ENCODE measurements around the gene TXNRD1.
"Not testable (repeated sequence)": the region's sequence is repeated elsewhere in the genome, so short reads cannot be mapped to it uniquely, and the experiment has no call there.

Gene TXNRD1

GRCh38 chr12:104290320-104290719 lies 74.7 kb downstream of the TXNRD1 start:
- FAIRE-seq, result no peak

GRCh38 chr12:104290855-104291254 lies 75.3 kb downstream of the TXNRD1 start:
- FAIRE-seq (no peak), DNase-seq (ENCODE audit: insufficient read length, low spot score) (no peak)
- no peak for TF ChIP-seq POLR2A (IDR thresholded peaks at IDR 0.05; ENCODE audit: low read depth, low read length)

More at GRCh38 chr12:104290320-104290719, 74.7 kb downstream of the TXNRD1 start:
- TF ChIP-seq POLR2A (IDR thresholded peaks at IDR 0.05; ENCODE audit: low read depth, low read length), result no peak
- no peak for DNase-seq (ENCODE audit: insufficient read length, low spot score)

- FAIRE-seq, result no peak
Observed at GRCh38 chr12:104291867-104292524, 76.4 kb downstream of the TXNRD1 start.

GRCh38 chr12:104292872-104293794 lies 77.6 kb downstream of the TXNRD1 start:
- DNase-seq (ENCODE audit: insufficient read length, low spot score), result no peak
- no peak for FAIRE-seq
- TF ChIP-seq POLR2A (IDR thresholded peaks at IDR 0.05; ENCODE audit: low read depth, low read length), result no peak

More at GRCh38 chr12:104291867-104292524, 76.4 kb downstream of the TXNRD1 start:
- no peak for DNase-seq (ENCODE audit: insufficient read length, low spot score)
- no peak for TF ChIP-seq POLR2A (IDR thresholded peaks at IDR 0.05; ENCODE audit: low read depth, low read length)

GRCh38 chr12:104294158-104294859 lies 78.7 kb downstream of the TXNRD1 start:
- not testable (repeated sequence) for DNase-seq (ENCODE audit: insufficient read length, low spot score); FAIRE-seq

- TF ChIP-seq POLR2A (IDR thresholded peaks at IDR 0.05; ENCODE audit: low read depth, low read length), result no peak
- no peak for FAIRE-seq
Observed at GRCh38 chr12:104294927-104295668, 79.5 kb downstream of the TXNRD1 start.

GRCh38 chr12:104295954-104296353 lies 80.4 kb downstream of the TXNRD1 start:
- TF ChIP-seq POLR2A (IDR thresholded peaks at IDR 0.05; ENCODE audit: low read depth, low read length), result no peak
- DNase-seq (ENCODE audit: insufficient read length, low spot score) (no peak), FAIRE-seq (no peak)

More at GRCh38 chr12:104294927-104295668, 79.5 kb downstream of the TXNRD1 start:
- no peak for DNase-seq (ENCODE audit: insufficient read length, low spot score)

GRCh38 chr12:104296718-104297117 lies 81.1 kb downstream of the TXNRD1 start:
- DNase-seq (ENCODE audit: insufficient read length, low spot score) (no peak), FAIRE-seq (no peak)
- no peak for TF ChIP-seq POLR2A (IDR thresholded peaks at IDR 0.05; ENCODE audit: low read depth, low read length)

- no peak for DNase-seq (ENCODE audit: insufficient read length, low spot score)
- FAIRE-seq, result peak; percentile 23
- no peak for TF ChIP-seq POLR2A (IDR thresholded peaks at IDR 0.05; ENCODE audit: low read depth, low read length)
Observed at GRCh38 chr12:104297477-104298113, 82.0 kb downstream of the TXNRD1 start.

- no peak for DNase-seq (ENCODE audit: insufficient read length, low spot score)
- FAIRE-seq, result no peak
- TF ChIP-seq POLR2A (IDR thresholded peaks at IDR 0.05; ENCODE audit: low read depth, low read length), result no peak
Observed at GRCh38 chr12:104299842-104300481, 84.4 kb downstream of the TXNRD1 start.

GRCh38 chr12:104303538-104304151 lies 88.1 kb downstream of the TXNRD1 start, which contains the start of gene EID3:
EID3 (plus strand) TSS chr12:104303739; CDS start chr12:104303935, 196 bp downstream.
- FAIRE-seq (no peak), DNase-seq (ENCODE audit: insufficient read length, low spot score) (no peak)
- TF ChIP-seq POLR2A (IDR thresholded peaks at IDR 0.05; ENCODE audit: low read depth, low read length), result no peak
